H1 (cell line): ENCODE data around the gene MACROD2. TPM values are rescaled to one million over a fixed set of nuclear protein-coding genes. Genes with fewer than 3 reads are reported as not detected.

Source experiments
- BCL11A ChIP-seq, 2 experiments: IDR thresholded peaks; one replicate each; pipeline ENCODE4 v1.6.1; 2011; ENCODE audit warnings: low read depth in 2 of 2, low read length in 2 of 2, mild to moderate bottlenecking in 2 of 2
- CHD2 ChIP-seq: IDR thresholded peaks from 2 replicates; pipeline ENCODE4 v1.6.1; 2012; ENCODE audit warnings: low read length, improper control_type of control experiment
- CHD7 ChIP-seq: fragments of 300-600 bp; sonication (generic); IDR thresholded peaks from 2 replicates; pipeline ENCODE4 v1.7.1; 2012; ENCODE audit warnings: low read length, moderate library complexity, mild to moderate bottlenecking, inconsistent platforms; ENCODE audit not compliant: insufficient replicate concordance
- GTF2F1 ChIP-seq: IDR thresholded peaks from 2 replicates; pipeline ENCODE4 v1.6.1; 2012; ENCODE audit warnings: low read depth, low read length, improper control_type of control experiment, borderline replicate concordance
- POLR2AphosphoS5 ChIP-seq: IDR thresholded peaks from 2 replicates; pipeline ENCODE4 v1.6.1; 2011; ENCODE audit warnings: low read depth, low read length
- RNF2 ChIP-seq: fragments of 200-900, 300-1000 bp; sonication (generic); IDR thresholded peaks from 2 replicates; pipeline ENCODE4 v1.7.1; 2016; ENCODE audit warnings: borderline replicate concordance, low read depth, mild to moderate bottlenecking, antibody characterized with exemption, low read length; ENCODE audit not compliant: poor library complexity, severe bottlenecking; ENCODE audit errors: missing control alignments
- SIRT6 ChIP-seq: IDR thresholded peaks from one replicate; pipeline ENCODE4 v1.7.1; 2012; ENCODE audit warnings: low read length, inconsistent platforms
- TEAD4 ChIP-seq: IDR thresholded peaks from 2 replicates; pipeline ENCODE4 v1.6.1; 2012; ENCODE audit warnings: low read depth, low read length, inconsistent platforms, mixed read lengths
- polyA plus RNA-seq, 7 experiments: library from polyadenylated mRNA; depleted of rRNA in 3 of 7; stranded (reverse) in 5 of 7; unstranded in 2 of 7; fragments of >200 nt in 5 of 7; fragments of 200-250 nt in 2 of 7; gene quantifications; 1 replicate in 5 of 7; 2 replicates in 1 of 7; 4 replicates in 1 of 7; pipeline versions ENCODE4 v1.2.1 to v1.2.3, GENCODE V29; 2011 to 2013; ENCODE audit warnings: missing spikeins in 2 of 7, mixed read lengths in 2 of 7
- total RNA-seq: library from RNA; stranded (reverse); fragmentation: NEBNext Ultra II Directional; extraction: Animal tissue kit (Norgen Biotek cat#: 25700); gene quantifications from 2 replicates; pipeline ENCODE4 v1.2.1, GENCODE V29; 2021
- TF ChIP-seq, protein P1 (sequence below), 3 experiments: IDR thresholded peaks; 1 replicate in 2 of 3; 2 replicates in 1 of 3; pipeline versions ENCODE4 v1.5.1 to v1.6.1; 2011; ENCODE audit warnings: low read length in 3 of 3, mild to moderate bottlenecking in 3 of 3, inconsistent platforms in 2 of 3, low read depth in 1 of 3, moderate library complexity in 1 of 3; ENCODE audit not compliant: insufficient read depth in 1 of 3; ENCODE audit errors: control extremely low read depth in 1 of 3

Gene MACROD2
- total and polyA plus RNA-seq, 2 of the 8 experiments (the other 6 are each of a cell fraction or from before 2014, with no cell fraction given) = 0.70 to 3.9 TPM

DNA sequence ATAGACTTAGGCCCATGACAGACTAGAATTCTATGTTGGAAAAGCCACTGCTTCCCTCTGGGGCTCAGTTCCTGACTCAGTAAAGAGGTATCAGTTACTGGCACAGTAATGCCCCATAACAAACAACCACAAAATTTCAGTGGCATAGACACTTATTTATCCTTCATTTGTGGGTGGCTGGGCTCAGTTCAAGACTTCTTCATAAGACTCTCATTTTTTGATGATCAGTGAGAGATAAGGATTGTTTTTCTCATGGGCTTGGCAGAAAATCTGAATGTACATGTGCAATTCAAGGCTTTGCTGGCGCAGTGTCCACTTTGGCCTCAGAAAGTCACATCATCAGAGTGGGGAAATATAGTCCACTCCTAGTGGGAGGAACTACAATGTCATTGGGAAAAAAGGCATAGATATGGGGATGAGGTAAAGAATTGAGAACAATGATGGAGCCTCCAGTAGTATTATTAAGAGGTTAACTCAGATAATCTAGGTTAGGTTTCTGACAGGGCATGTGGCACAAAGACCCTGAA lies 726.7 kb downstream of the MACROD2 start (continued):
- TF ChIP-seq CHD7 = no peak
- TF ChIP-seq SIRT6 = no peak
- TF ChIP-seq POLR2AphosphoS5 = no peak
- TF ChIP-seq GTF2F1 = no peak
- TF ChIP-seq, protein P1, sequence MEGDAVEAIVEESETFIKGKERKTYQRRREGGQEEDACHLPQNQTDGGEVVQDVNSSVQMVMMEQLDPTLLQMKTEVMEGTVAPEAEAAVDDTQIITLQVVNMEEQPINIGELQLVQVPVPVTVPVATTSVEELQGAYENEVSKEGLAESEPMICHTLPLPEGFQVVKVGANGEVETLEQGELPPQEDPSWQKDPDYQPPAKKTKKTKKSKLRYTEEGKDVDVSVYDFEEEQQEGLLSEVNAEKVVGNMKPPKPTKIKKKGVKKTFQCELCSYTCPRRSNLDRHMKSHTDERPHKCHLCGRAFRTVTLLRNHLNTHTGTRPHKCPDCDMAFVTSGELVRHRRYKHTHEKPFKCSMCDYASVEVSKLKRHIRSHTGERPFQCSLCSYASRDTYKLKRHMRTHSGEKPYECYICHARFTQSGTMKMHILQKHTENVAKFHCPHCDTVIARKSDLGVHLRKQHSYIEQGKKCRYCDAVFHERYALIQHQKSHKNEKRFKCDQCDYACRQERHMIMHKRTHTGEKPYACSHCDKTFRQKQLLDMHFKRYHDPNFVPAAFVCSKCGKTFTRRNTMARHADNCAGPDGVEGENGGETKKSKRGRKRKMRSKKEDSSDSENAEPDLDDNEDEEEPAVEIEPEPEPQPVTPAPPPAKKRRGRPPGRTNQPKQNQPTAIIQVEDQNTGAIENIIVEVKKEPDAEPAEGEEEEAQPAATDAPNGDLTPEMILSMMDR (IDR thresholded peaks at IDR 0.05; ENCODE audit: control extremely low read depth in 1 of 3, insufficient read depth in 1 of 3, low read depth in 1 of 3, low read length in 3 of 3) = no peak
- TF ChIP-seq BCL11A (IDR thresholded peaks at IDR 0.05; ENCODE audit: low read depth in 2 of 2, low read length in 2 of 2) = no peak
- no peak for TF ChIP-seq CHD2
- TF ChIP-seq TEAD4 = no peak
- no peak for TF ChIP-seq RNF2
